ENCODE data around the gene SPOUT1. TPM values are rescaled to one million over a fixed set of nuclear protein-coding genes. Genes with fewer than 3 reads are reported as not detected.

SPOUT1 gene
- total RNA-seq, 4 donors from 2014 or later = 44.2 to 97.4 (median 79.4) TPM

GRCh38 chr9:128828719-128829452, 708 bp downstream of the SPOUT1 start:
- H3K9me3 ChIP-seq = no peaks in the 10 kb centered on the region
- DNase-seq (ENCODE audit: low spot score in 2 of 2) = no peak
- no peaks in the 10 kb centered on the region for H3K27me3 ChIP-seq
- TF ChIP-seq POLR2AphosphoS5 (IDR thresholded peaks at IDR 0.05) (no peak), POLR2A (IDR thresholded peaks at IDR 0.05) (no peak), CTCF (IDR thresholded peaks at IDR 0.05) (no peak), EP300 (IDR thresholded peaks at IDR 0.05) (no peak)
- peak overlapping the region; percentile 98 for H3K4me3 ChIP-seq
- H3K4me1 ChIP-seq = peaks cover 18% of the 10 kb centered on the region
- H3K36me3 ChIP-seq = peaks cover 38% of the 10 kb centered on the region
- 55% methylated on average over 10 of the region's 18 CpGs for WGBS
- H3K27ac ChIP-seq = peak overlapping the region; percentile 78

- TF ChIP-seq POLR2A (IDR thresholded peaks at IDR 0.05) = no peak
- no peak for TF ChIP-seq EP300 (IDR thresholded peaks at IDR 0.05)
- no peak for TF ChIP-seq CTCF (IDR thresholded peaks at IDR 0.05)
- no peak for TF ChIP-seq POLR2AphosphoS5 (IDR thresholded peaks at IDR 0.05)
- 89% methylated on average over 8 of the region's 8 CpGs for WGBS
- Histone ChIP-seq H3K4me1 (peaks cover 18% of the 10 kb centered on the region), H3K27me3 (no peaks in the 10 kb centered on the region), H3K9me3 (no peaks in the 10 kb centered on the region), H3K4me3 (peak overlapping the region; percentile 98), H3K27ac (no peak overlapping the region), H3K36me3 (peaks cover 44% of the 10 kb centered on the region)
- DNase-seq (ENCODE audit: low spot score in 2 of 2) = no peak
Observed at GRCh38 chr9:128828267-128828666, 1.3 kb downstream of the SPOUT1 start.

GRCh38 chr9:128825923-128826700, 3.5 kb downstream of the SPOUT1 start:
- TF ChIP-seq CTCF (IDR thresholded peaks at IDR 0.05) (no peak), EP300 (IDR thresholded peaks at IDR 0.05) (no peak), POLR2A (IDR thresholded peaks at IDR 0.05) (no peak), POLR2AphosphoS5 (IDR thresholded peaks at IDR 0.05) (no peak)
- Histone ChIP-seq H3K4me3 (no peak overlapping the region), H3K27me3 (no peaks in the 10 kb centered on the region), H3K36me3 (peaks cover 62% of the 10 kb centered on the region), H3K4me1 (peaks cover 18% of the 10 kb centered on the region), H3K9me3 (no peaks in the 10 kb centered on the region), H3K27ac (no peak overlapping the region)
- no peak for DNase-seq (ENCODE audit: low spot score in 2 of 2)
- 94% methylated on average over 14 of the region's 22 CpGs for WGBS

- Histone ChIP-seq H3K36me3 (peaks cover 64% of the 10 kb centered on the region), H3K27ac (no peak overlapping the region), H3K27me3 (no peaks in the 10 kb centered on the region), H3K4me3 (no peak overlapping the region), H3K9me3 (no peaks in the 10 kb centered on the region), H3K4me1 (peaks cover 23% of the 10 kb centered on the region)
- TF ChIP-seq EP300 (IDR thresholded peaks at IDR 0.05) (no peak), CTCF (IDR thresholded peaks at IDR 0.05) (no peak), POLR2AphosphoS5 (IDR thresholded peaks at IDR 0.05) (no peak), POLR2A (IDR thresholded peaks at IDR 0.05) (no peak)
- WGBS = 86% methylated on average over 7 of the region's 7 CpGs
- no peak for DNase-seq (ENCODE audit: low spot score in 2 of 2)
Observed at GRCh38 chr9:128824911-128825310, 4.7 kb downstream of the SPOUT1 start.

- 83% methylated on average over 9 of the region's 12 CpGs for WGBS
- Histone ChIP-seq H3K4me3 (no peak overlapping the region), H3K4me1 (peaks cover 27% of the 10 kb centered on the region), H3K27me3 (no peaks in the 10 kb centered on the region), H3K9me3 (no peaks in the 10 kb centered on the region), H3K36me3 (peaks cover 64% of the 10 kb centered on the region), H3K27ac (no peak overlapping the region)
- TF ChIP-seq CTCF (IDR thresholded peaks at IDR 0.05) (no peak), POLR2AphosphoS5 (IDR thresholded peaks at IDR 0.05) (no peak), POLR2A (IDR thresholded peaks at IDR 0.05) (no peak), EP300 (IDR thresholded peaks at IDR 0.05) (no peak)
- no peak for DNase-seq (ENCODE audit: low spot score in 2 of 2)
Observed at GRCh38 chr9:128823903-128824406, 5.6 kb downstream of the SPOUT1 start.
